HepG2 (cell line): ENCODE data around the gene CS. TPM values are rescaled to one million over a fixed set of nuclear protein-coding genes. Genes with fewer than 3 reads are reported as not detected.

Source experiments
- ATAC-seq: fragments of 200-7000 bp; cut with Tn5 transposase; 3 replicates; pipeline ENCODE4 v1.9.1; 2020; ENCODE audit warnings: mild to moderate bottlenecking, moderate library complexity
- BruUV-seq: library from RNA; stranded (reverse); fragments of 400-500 nt; replicated peaks from 2 replicates; lab custom pipeline; 2021; lab: Mats Ljungman, UMichigan
- CTCF ChIA-PET: fragments of 300-600 bp; formaldehyde crosslinking; extraction: SDS; loops from one replicate; lab custom pipeline; 2021; ENCODE audit warnings: low total read pairs, inconsistent platforms, low intra/inter-chr PET ratio; lab: Yijun Ruan, JAX
- POLR2A ChIA-PET: fragments of 350-600 bp; sonication (Branson Sonifier 250); formaldehyde crosslinking; loops from one replicate; lab custom pipeline; 2020; ENCODE audit warnings: antibody characterized with exemption, inconsistent platforms; lab: Yijun Ruan, JAX
- DNase-seq: peaks from one replicate; pipeline ENCODE4 v3.0.0-alpha.2; 2015; ENCODE audit warnings: low spot score
- FAIRE-seq: peaks from 3 replicates; lab custom pipeline; 2011; peaks lifted over from hg19 to GRCh38; lab: Jason Lieb, UNC
- H2AFZ ChIP-seq: one replicate; pipeline ENCODE4 v1.6.1; 2011; ENCODE audit warnings: low read length, inconsistent platforms
- H3K27ac ChIP-seq: fragments of 300-600 bp; 3 replicates; pipeline ENCODE4 v1.8.0; 2011; ENCODE audit warnings: mixed run types, mild to moderate bottlenecking, mixed read lengths, low read length, inconsistent platforms; ENCODE audit not compliant: insufficient read depth; ENCODE audit errors: extremely low read length
- H3K27me3 ChIP-seq, 2 experiments: fragments of 200-600 bp in 1 of 2; 2 replicates in 1 of 2; 3 replicates in 1 of 2; pipeline versions ENCODE4 v1.6.0 to v1.8.0; 2011; ENCODE audit warnings: low read length in 2 of 2, mild to moderate bottlenecking in 2 of 2, moderate library complexity in 2 of 2, inconsistent platforms in 1 of 2; ENCODE audit not compliant: insufficient read depth in 2 of 2, control insufficient read depth in 1 of 2
- H3K36me3 ChIP-seq, 2 experiments: fragments of 200-600 bp in 1 of 2; replicated peaks in 1 of 2; 2 replicates in 1 of 2; 3 replicates in 1 of 2; pipeline versions ENCODE4 v1.5.1 to v1.8.0; 2011; ENCODE audit warnings: low read length in 2 of 2, inconsistent platforms in 1 of 2; ENCODE audit not compliant: insufficient read depth in 2 of 2, control insufficient read depth in 1 of 2
- H3K4me1 ChIP-seq: 2 replicates; pipeline ENCODE4 v1.5.1; 2012; ENCODE audit warnings: low read length, inconsistent platforms; ENCODE audit not compliant: insufficient read depth
- H3K4me2 ChIP-seq: 2 replicates; pipeline ENCODE4 v1.6.0; 2011; ENCODE audit warnings: low read depth, low read length, inconsistent platforms
- H3K4me3 ChIP-seq, 3 experiments: fragments of 200-600 bp in 1 of 3; sonication (generic), shearing (Covaris generic) in 1 of 3; replicated peaks in 1 of 3; 2 replicates each; pipeline ENCODE4 v1.5.1; 2011 to 2016; ENCODE audit warnings: low read length in 3 of 3, inconsistent platforms in 2 of 3, low read depth in 2 of 3, mild to moderate bottlenecking in 2 of 3, control low read depth in 1 of 3, mixed read lengths in 1 of 3; ENCODE audit not compliant: insufficient read depth in 1 of 3
- H3K79me2 ChIP-seq: one replicate; pipeline ENCODE4 v1.6.1; 2011; ENCODE audit warnings: low read length, inconsistent platforms; ENCODE audit not compliant: insufficient read depth
- H3K9ac ChIP-seq: 2 replicates; pipeline ENCODE4 v1.6.0; 2011; ENCODE audit warnings: mild to moderate bottlenecking, low read depth, low read length, inconsistent platforms; ENCODE audit not compliant: insufficient read depth
- H3K9me3 ChIP-seq: 2 replicates; pipeline ENCODE4 v1.5.1; 2012; ENCODE audit warnings: mild to moderate bottlenecking, low read length
- H4K20me1 ChIP-seq: 2 replicates; pipeline ENCODE4 v1.6.0; 2011; ENCODE audit warnings: inconsistent platforms, mild to moderate bottlenecking, low read length, moderate library complexity; ENCODE audit not compliant: insufficient read depth
- CEBPZ ChIP-seq: IDR thresholded peaks from 2 replicates; pipeline ENCODE4 v1.6.1; 2012; ENCODE audit warnings: low read length, improper control_type of control experiment
- KDM3A ChIP-seq: IDR thresholded peaks from 2 replicates; pipeline ENCODE4 v1.6.1; 2018; ENCODE audit warnings: low read depth, missing compliant biosample characterization
- NAIF1 ChIP-seq: sonication (generic); formaldehyde crosslinking; IDR thresholded peaks from 2 replicates; pipeline ENCODE4 v1.5.0; 2020; ENCODE audit warnings: mild to moderate bottlenecking, missing genetic modification reagents, borderline replicate concordance
- ZNF598 ChIP-seq: sonication (generic); formaldehyde crosslinking; IDR thresholded peaks from 2 replicates; pipeline ENCODE4 v1.5.1; 2020; ENCODE audit warnings: mild to moderate bottlenecking, missing genetic modification reagents, borderline replicate concordance
- ZNF777 ChIP-seq: sonication (generic); formaldehyde crosslinking; IDR thresholded peaks from 2 replicates; pipeline ENCODE4 v1.4.0; 2020; ENCODE audit warnings: missing genetic modification reagents
- ZNF878 ChIP-seq: sonication (generic); formaldehyde crosslinking; IDR thresholded peaks from 2 replicates; pipeline ENCODE4 v1.8.1; 2023; ENCODE audit warnings: mild to moderate bottlenecking, missing genetic modification reagents, moderate library complexity
- WGBS: methylation state at CpG from one replicate; pipeline ENCODE4 v1.1.6; 2017; ENCODE audit warnings: low lambda C conversion rate; 5-methylcytosine and 5-hydroxymethylcytosine counted together
- in situ Hi-C: cut with HindIII; loops from 2 replicates; pipeline ENCODE4 v1.10.0; 2017; ENCODE audit warnings: low pct_unique_long_range_greater_than_20kb; ENCODE audit not compliant: extremely low pct_ligation_motif_present
- intact Hi-C: fragments of 100-400 bp; cut with micrococcal nuclease; formaldehyde crosslinking; loops from one replicate; pipeline ENCODE4 v1.10.0; 2022; ENCODE audit not compliant: unreplicated experiment
- polyA plus RNA-seq, 8 experiments: library from polyadenylated mRNA; depleted of rRNA in 3 of 8; stranded (reverse) in 7 of 8; unstranded in 1 of 8; fragments of >200 nt; fragmentation: Illumina TruSeq in 4 of 8; extraction: Trizol in 4 of 8; gene quantifications; 2 replicates each; pipeline versions ENCODE4 v1.2.1 to v1.2.3, GENCODE V29; 2011 to 2016; ENCODE audit warnings: low read depth in 4 of 8, missing spikeins in 1 of 8, mixed read lengths in 1 of 8; ENCODE audit not compliant: insufficient read depth in 1 of 8
- total RNA-seq, 5 experiments: library from RNA; depleted of rRNA; stranded (reverse); fragments of >200 nt; fragmentation: Illumina TruSeq; extraction: Trizol; gene quantifications; 2 replicates each; pipeline ENCODE4 v1.2.3, GENCODE V29; 2016; ENCODE audit warnings: low read depth in 1 of 5

CS gene
- total and polyA plus RNA-seq, 2 of the 13 experiments (the other 11 are each of a cell fraction or from before 2014, with no cell fraction given) = 173 to 175 TPM

DNA sequence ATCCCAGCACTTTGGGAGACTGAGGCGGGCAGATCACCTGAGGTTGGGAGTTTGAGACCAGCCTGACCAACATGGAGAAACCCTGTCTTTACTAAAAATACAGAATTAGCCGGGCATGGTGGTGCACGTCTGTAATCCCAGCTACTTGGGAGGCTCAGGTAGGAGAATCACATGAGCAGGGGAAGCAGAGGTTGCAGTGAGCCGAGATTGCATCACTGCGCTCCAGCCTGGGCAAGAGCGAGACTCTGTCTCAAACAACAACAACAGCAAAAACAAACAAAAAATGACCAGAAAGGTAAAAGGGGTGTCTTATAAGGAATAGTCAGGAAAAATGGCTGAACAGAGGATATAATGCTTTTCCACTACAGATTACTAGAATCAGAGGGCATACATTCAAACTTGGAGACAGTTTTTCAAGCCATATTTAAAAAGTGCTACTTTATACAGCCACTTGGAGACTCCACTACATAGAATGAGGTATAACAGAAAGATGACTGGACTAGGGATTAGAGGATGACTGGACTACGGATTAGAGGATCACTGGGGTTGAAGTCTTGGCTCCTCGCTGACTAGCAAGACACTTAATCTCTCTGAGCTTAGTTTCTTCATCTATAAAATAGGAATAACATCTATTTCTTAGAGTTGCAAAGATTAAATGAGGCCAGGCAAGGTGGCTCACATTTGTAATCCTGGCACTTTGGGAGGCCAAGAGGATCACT is 4.9 kb upstream of the CS start:
- Histone ChIP-seq H3K9ac (no peak overlapping the region), H3K27me3 (no peaks in the 10 kb centered on the region), H4K20me1 (no peaks in the 10 kb centered on the region), H3K27ac (no peak overlapping the region), H3K79me2 (no peaks in the 10 kb centered on the region), H2AFZ (no peak overlapping the region), H3K4me3 (no peak overlapping the region), H3K4me2 (no peak overlapping the region), H3K9me3 (no peaks in the 10 kb centered on the region), H3K36me3 (peaks cover 7 to 15% of the 10 kb centered on the region in 2 experiments; a peak in 4 of 5 replicates), H3K4me1 (peaks cover 29% of the 10 kb centered on the region)
- no peak for ATAC-seq
- no peak for TF ChIP-seq ZNF598
- no peak for TF ChIP-seq CEBPZ
- TF ChIP-seq ZNF878 = no peak
- TF ChIP-seq ZNF777 (CRISPR knock-in tag) = no peak
- no peak for TF ChIP-seq KDM3A (CRISPR knock-in tag)
- no peak for TF ChIP-seq NAIF1
- CTCF ChIA-PET = no interaction called here
- in situ Hi-C loops = no loop called here
- DNase-seq = no peak
- POLR2A ChIA-PET = interaction anchor here (1.5 kb wide), 1 partner anchor 11 kb away, joined by 7 read pairs; the partner anchor contains the start of gene CNPY2
- 97% methylated on average over 8 of the region's 8 CpGs for WGBS
- no TSS peak for BruUV-seq
- no peak for FAIRE-seq
- intact Hi-C loops = no loop called here
